AML-193 (cell line): ENCODE results near the gene RAB11FIP2.

Source experiments
- DNase-seq, 2 experiments: peaks; one replicate each; lab custom pipeline; 2025; lab: John Stamatoyannopoulos, UW

Gene RAB11FIP2

GRCh38 chr10:118033905-118034304, 12.8 kb downstream of the RAB11FIP2 start:
- DNase-seq = no peak

DNA sequence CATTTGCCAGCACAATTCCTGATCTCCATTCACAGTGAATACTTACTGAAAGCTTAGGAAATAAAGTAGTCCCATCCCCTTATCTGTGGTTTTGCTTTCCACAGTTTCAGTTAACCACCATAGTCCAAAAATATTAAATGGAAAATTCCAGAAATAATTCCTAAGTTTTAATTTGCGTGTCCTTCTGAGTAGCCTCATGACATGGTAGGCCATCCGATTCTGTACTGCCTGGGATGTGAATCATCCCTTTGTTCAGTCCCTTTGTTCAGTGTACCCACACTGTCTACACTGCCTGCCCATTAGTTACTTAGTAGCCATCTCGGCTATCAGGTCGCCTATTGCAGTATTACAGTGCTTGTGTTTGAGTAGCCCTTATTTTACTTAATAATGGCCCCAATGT, 14.2 kb downstream of the RAB11FIP2 start:
- no peak for DNase-seq

DNA sequence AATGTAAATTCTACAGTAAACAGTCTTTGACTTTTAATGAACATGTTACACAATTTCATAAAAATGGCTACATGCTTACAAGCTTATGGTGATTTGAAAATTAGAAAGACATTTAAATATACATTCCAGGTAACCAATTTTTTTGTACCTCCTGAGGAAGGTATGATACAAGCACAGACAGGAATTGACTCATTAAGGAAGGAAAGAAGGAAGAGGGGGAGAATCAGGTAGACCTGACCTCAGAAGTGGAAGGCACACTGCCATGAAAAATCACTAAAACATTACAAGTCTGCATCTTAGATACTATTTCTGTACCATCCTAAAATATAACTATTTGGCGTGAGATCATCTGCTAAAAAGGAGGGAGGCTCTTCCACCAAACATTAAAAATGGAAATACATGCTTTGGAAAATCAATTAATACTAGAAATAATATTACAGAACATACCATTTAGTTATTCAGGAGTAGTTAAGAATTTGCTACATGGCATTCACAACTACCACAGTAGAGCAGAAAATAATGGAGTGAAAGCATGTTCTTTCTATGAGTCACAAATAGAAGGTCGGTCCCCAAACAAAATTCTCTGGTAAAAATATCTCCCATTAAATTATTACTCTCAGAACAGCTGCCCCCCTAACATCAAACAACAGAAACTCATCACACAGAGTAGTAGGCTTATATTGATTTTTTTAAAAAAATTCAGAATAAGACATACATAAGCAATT, 15.2 kb downstream of the RAB11FIP2 start:
- no peak for DNase-seq

- no peak for DNase-seq
Observed at GRCh38 chr10:118028619-118029018, 18.1 kb downstream of the RAB11FIP2 start.

DNA sequence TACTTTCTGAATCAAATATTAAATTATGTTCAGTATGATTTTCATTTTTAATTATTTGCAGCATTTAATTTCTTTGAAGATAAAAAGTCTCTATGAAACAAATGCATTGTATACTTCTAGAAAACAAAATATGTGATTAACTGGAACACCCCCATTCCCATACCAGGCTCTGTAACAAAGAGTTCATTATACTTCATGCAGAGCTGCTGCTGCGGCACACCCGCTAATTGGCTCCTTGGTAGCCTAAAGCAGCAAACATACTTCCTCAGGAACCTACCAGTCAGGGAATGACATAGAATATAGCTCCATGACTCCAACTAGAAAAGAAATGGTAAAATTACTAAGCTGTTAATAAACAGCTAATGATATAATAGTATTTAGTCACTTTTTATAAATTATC, 19.3 kb downstream of the RAB11FIP2 start:
- no peak for DNase-seq

DNA sequence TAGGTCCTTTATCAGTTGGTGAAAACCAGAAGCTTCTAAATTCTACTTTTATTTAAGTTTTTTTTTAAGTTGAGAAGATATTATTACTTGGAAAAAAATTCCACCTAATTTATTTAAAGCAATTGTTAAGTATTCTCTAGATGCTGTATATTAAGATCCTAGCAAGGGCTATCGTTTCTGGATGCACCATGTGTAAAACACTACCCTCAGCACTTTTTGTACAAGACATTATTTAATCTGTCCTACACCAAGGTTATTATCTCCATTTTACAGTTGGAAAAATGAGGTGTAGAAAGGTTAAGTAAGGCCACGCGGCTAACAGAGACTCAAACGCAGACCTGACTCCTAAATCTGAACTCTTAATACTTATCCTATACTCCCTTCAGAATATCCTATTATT, 19.8 kb downstream of the RAB11FIP2 start:
- DNase-seq = no peak

- no peak for DNase-seq
Observed at GRCh38 chr10:118020365-118020764, 26.4 kb downstream of the RAB11FIP2 start.

- DNase-seq = no peak
Observed at GRCh38 chr10:118017850-118018249, 28.9 kb downstream of the RAB11FIP2 start.

- no peak for DNase-seq
Observed at GRCh38 chr10:118017071-118017740, 29.5 kb downstream of the RAB11FIP2 start.

DNA sequence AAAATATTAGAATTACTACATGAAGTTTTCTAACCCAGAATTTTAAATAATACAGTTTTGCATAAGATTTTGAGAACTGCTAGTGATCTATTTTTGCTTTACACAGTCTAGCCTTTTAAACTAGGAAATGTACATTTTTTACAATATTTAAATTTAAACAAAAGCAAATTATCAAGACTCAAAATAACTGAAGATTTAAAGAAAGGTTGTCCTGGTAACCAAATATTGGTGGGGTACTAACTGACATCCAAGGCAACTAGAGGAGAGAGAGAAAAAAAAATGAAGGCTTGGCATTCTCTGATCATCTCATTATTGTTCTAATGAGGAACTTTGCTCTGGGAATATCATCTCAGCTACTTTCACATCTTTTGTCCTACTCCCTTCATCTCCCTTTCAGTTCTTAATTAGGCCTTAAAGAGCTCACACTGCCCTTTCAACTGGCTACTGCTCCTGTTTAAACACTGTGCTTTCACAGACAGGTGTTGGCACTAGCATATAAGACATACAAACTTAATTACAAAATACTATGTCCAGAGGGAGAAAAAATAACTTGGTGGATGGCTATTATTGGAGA, 33.7 kb downstream of the RAB11FIP2 start:
- no peak for DNase-seq

GRCh38 chr10:118007773-118008172, 39.0 kb downstream of the RAB11FIP2 start:
- no peak for DNase-seq

- DNase-seq = no peak
Observed at GRCh38 chr10:118003126-118003525, 43.6 kb downstream of the RAB11FIP2 start.

DNA sequence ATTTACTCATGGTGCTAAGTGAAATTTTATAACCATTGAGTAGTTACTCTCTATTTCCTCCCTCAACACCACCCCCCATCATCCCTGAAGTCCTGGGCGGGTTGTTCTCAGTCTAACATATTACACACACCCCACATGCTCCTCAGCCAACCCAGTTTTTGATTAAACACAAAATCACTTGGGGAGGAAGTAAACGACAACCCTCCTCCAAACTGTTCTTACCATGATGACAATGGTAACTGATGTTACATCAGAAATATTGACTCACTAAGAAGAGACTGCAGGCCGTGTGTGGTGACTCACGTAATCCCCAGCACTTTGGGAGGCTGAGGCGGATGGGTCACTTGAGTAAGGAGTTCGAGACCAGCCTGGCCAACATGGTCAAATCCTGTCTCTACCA, 44.2 kb downstream of the RAB11FIP2 start:
- no peak for DNase-seq

- DNase-seq = no peak
Observed at GRCh38 chr10:117997673-117998072, 49.1 kb downstream of the RAB11FIP2 start.

DNA sequence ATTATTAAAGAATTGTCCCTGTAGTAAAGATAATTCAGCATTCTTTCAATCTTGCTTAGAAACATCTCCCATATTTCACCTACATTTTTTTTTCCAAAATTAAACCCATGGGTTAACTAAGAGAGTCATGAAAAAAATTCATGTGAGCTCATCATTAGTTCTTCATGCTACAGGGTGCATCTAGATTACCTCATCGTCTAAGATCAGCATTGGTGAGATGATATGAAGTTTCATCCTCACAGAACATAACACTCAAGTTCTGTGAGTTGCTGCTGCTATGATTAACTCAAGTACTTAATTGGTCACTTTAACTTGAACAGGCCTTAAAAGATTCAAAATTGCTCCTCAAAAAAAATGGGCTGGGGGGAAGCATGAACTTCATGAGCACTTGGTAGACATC, 50.0 kb downstream of the RAB11FIP2 start:
- DNase-seq = no peak

GRCh38 chr10:117994771-117995170, 52.0 kb downstream of the RAB11FIP2 start:
- no peak for DNase-seq

DNA sequence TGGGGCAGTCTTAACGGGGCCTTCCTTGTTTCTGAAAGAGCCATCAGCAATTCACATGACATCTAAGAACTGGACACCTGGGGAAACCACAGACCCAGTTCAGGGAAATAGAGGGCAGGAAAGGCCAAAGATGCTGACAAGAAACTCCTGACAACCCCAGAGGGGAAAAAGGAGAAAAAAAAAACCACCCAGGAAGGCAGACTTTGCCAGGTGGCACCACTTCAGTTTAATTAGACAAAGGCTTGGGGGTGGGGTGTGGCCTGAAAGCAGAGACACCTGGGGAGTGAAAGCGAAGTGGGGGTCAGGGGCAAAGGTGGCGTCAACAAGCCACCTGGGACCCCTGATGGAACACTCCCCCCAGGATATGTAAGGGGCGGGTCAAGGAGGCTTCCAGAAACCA, 53.6 kb downstream of the RAB11FIP2 start:
- no peak for DNase-seq

DNA sequence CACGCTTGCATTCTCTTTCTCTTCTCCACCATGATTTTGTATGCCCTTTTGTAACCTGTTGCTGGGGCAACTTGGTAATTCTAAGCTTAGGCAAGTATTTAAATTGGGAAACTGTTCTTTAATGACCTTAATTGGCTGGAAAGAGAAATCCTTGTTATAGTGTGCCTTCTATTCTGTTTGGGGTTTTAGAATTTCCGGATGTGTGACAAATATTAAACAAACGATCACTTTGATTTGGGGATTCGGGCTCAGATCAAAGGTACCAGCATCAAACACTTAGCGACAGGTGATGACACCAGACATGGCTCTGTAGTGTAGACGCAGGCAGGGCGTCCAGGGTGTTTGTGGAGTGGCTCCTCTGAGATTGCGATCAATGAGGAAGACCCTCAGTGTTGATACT, 55.0 kb downstream of the RAB11FIP2 start:
- no peak for DNase-seq

GRCh38 chr10:117989962-117990361, 56.8 kb downstream of the RAB11FIP2 start:
- no peak for DNase-seq

- DNase-seq = no peak
Observed at GRCh38 chr10:117988814-117989213, 57.9 kb downstream of the RAB11FIP2 start.

DNA sequence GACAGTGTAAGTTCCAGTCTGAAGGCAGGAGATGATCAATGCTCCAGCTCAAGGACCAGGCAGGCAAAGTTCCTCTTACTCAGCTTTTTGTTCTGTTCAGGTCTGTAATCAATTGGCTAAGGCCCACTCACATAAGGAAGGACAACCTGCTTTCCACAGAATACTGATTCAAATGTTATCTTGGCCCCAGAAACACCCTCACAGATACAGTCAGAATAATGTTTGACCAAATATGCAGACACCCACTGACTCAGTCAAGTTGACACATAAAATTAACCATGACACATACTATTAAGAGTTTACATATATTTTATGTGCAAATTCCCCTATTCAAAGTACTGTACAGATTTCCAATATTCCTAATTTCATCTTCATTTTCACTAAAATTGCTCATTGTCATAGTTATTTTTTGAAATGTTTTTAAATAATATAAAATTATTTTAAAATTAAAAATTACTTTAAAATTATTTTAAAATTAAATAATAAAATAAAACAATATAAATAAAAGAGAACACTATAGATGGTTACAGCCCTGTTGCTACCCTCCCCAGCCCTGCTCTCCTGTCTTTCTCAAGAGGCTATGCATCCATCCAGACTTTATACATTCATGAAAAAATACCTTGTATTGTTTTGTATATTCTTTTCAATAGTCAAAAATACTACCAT, 59.4 kb downstream of the RAB11FIP2 start:
- no peak for DNase-seq

DNA sequence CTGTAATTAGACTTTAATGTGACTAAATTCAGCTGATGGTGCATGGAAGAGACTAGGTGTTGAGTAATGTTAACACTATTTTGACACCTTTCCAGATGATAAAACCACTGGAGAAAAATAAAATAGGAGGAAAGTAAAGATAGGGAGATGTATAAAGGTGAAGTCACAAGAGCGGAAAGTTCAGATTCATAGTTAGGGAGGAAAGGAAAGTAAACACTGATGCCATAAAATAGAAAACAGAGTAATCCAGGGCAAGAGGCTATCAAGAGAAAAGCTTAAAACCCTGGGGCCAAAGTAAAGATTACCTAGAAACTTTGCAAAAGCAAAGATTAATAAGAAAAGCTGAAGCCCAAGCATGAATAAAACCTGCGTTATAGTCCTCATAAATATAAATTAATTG, 62.8 kb downstream of the RAB11FIP2 start:
- no peak for DNase-seq
